ENCODE measurements around the gene ANKRD13B. TPM values are rescaled to one million over a fixed set of nuclear protein-coding genes. Genes with fewer than 3 reads are reported as not detected.

The ANKRD13B gene
- total RNA-seq, 4 donors from 2014 or later: 4.2 to 14.9 (median 8.3) TPM

GRCh38 chr17:29620271-29620670 lies 27.3 kb downstream of the ANKRD13B start:
- no peaks in the 10 kb centered on the region for H3K27me3 ChIP-seq
- TF ChIP-seq POLR2A (IDR thresholded peaks at IDR 0.05): no peak
- H3K27ac ChIP-seq: no peak overlapping the region
- peaks cover 0 to 46% (median 30%) of the 10 kb centered on the region in 4 donors for H3K4me1 ChIP-seq
- H3K4me3 ChIP-seq: no peak overlapping the region
- no peaks in the 10 kb centered on the region for H3K36me3 ChIP-seq
- no peak for DNase-seq
- H3K9me3 ChIP-seq: no peaks in the 10 kb centered on the region

- TF ChIP-seq POLR2A (IDR thresholded peaks at IDR 0.05) (no peak), CTCF (IDR thresholded peaks at IDR 0.05) (no peak)
- Histone ChIP-seq H3K36me3 (no peaks in the 10 kb centered on the region), H3K4me3 (no peak overlapping the region), H3K4me1 (peaks cover 0 to 41% (median 26%) of the 10 kb centered on the region in 4 donors), H3K9me3 (no peaks in the 10 kb centered on the region), H3K27ac (no peak overlapping the region), H3K27me3 (no peaks in the 10 kb centered on the region)
- DNase-seq: no peak
Measured at GRCh38 chr17:29620779-29621500, 28.0 kb downstream of the ANKRD13B start.

- no peak for TF ChIP-seq POLR2A (IDR thresholded peaks at IDR 0.05)
- TF ChIP-seq CTCF (IDR thresholded peaks at IDR 0.05): no peak
- peaks cover 0 to 33% (median 18%) of the 10 kb centered on the region in 4 donors for H3K4me1 ChIP-seq
Measured at GRCh38 chr17:29621751-29622194, 28.8 kb downstream of the ANKRD13B start.

GRCh38 chr17:29622337-29623282 lies 29.7 kb downstream of the ANKRD13B start, which contains the start of gene CORO6:
CORO6 (minus strand) TSS chr17:29622912; CDS start chr17:29621421, 1,491 bp downstream.
- peak; percentile 55 to 70 (median 69) for DNase-seq
- TF ChIP-seq POLR2A (IDR thresholded peaks at IDR 0.05) (no peak), CTCF (IDR thresholded peaks at IDR 0.05) (no peak)
- peak within 1 kb of the TSS in 3 of 4 donors; percentile 3 to 60 (median 47) for H3K27ac ChIP-seq

More at GRCh38 chr17:29621751-29622194, 28.8 kb downstream of the ANKRD13B start:
- Histone ChIP-seq H3K27ac (peak overlapping the region in 2 of 4 donors; percentile 47 to 60), H3K9me3 (no peaks in the 10 kb centered on the region), H3K27me3 (no peaks in the 10 kb centered on the region), H3K4me3 (peak overlapping the region in 2 of 4 donors; percentile 66 to 70), H3K36me3 (no peaks in the 10 kb centered on the region)
- DNase-seq: no peak

GRCh38 chr17:29623283-29623647 lies 30.3 kb downstream of the ANKRD13B start:
- Histone ChIP-seq H3K27me3 (no peaks in the 10 kb centered on the region), H3K4me3 (peak overlapping the region; percentile 45 to 70 (median 62)), H3K4me1 (peaks cover 0 to 18% (median 5%) of the 10 kb centered on the region in 4 donors), H3K9me3 (no peaks in the 10 kb centered on the region), H3K36me3 (no peaks in the 10 kb centered on the region), H3K27ac (peak overlapping the region in 1 of 4 donors; percentile 47)
- no peak for TF ChIP-seq POLR2A (IDR thresholded peaks at IDR 0.05)
- DNase-seq: no peak

More at GRCh38 chr17:29622337-29623282, 29.7 kb downstream of the ANKRD13B start, which contains the start of gene CORO6:
- Histone ChIP-seq H3K36me3 (no peaks in the 10 kb centered on the region), H3K4me3 (peak within 1 kb of the TSS; percentile 45 to 70 (median 62)), H3K4me1 (peaks cover 0 to 25% (median 10%) of the 10 kb centered on the region in 4 donors), H3K9me3 (no peaks in the 10 kb centered on the region), H3K27me3 (no peaks in the 10 kb centered on the region)

- H3K36me3 ChIP-seq: peaks cover 0 to 3% (median 0%) of the 10 kb centered on the region in 3 donors
- no peaks in the 10 kb centered on the region for H3K27me3 ChIP-seq
- no peaks in the 10 kb centered on the region for H3K9me3 ChIP-seq
- H3K4me1 ChIP-seq: peaks cover 0 to 14% (median 4%) of the 10 kb centered on the region in 4 donors
- peak in 1 of 3 donors; percentile 22 for DNase-seq
- no peak overlapping the region for H3K27ac ChIP-seq
- TF ChIP-seq CTCF (IDR thresholded peaks at IDR 0.05) (no peak), POLR2A (IDR thresholded peaks at IDR 0.05) (no peak)
- no peak overlapping the region for H3K4me3 ChIP-seq
Measured at GRCh38 chr17:29624586-29624985, 31.7 kb downstream of the ANKRD13B start.

Measured in Peyer's patch (tissue), 4 donors.